Heart right ventricle (tissue), 16 donors: Measurements from ENCODE around the gene SMIM5. TPM values are rescaled to one million over a fixed set of nuclear protein-coding genes. Genes with fewer than 3 reads are reported as not detected.

Experiments used
- ATAC-seq, 8 donors: fragments of 200-7000 bp; cut with Tn5 transposase; one replicate each; pipeline ENCODE4 v1.9.1; 2020; ENCODE audit warnings: mild to moderate bottlenecking in 8 of 8, moderate library complexity in 8 of 8, moderate number of reproducible peaks in 1 of 8
- DNase-seq, 2 donors: peaks; one replicate each; pipeline ENCODE4 v3.0.0-alpha.2; 2020
- H3K27ac ChIP-seq, 10 donors: fragments of 200-600 bp; sonication (generic) in 2 of 10; one replicate each; pipeline versions ENCODE4 v1.5.0 to v1.8.0; 2020 to 2022; ENCODE audit warnings: mild to moderate bottlenecking in 3 of 10
- H3K27me3 ChIP-seq, 7 donors: fragments of 200-600 bp; one replicate each; pipeline ENCODE4 v1.8.0; 2021 to 2022; ENCODE audit warnings: mild to moderate bottlenecking in 2 of 7
- H3K36me3 ChIP-seq, 9 donors: fragments of 200-600 bp; sonication (generic) in 1 of 9; one replicate each; pipeline versions ENCODE4 v1.5.0 to v1.8.0; 2020 to 2022; ENCODE audit warnings: mild to moderate bottlenecking in 2 of 9
- H3K4me1 ChIP-seq, 9 donors: fragments of 200-600 bp; sonication (generic) in 1 of 9; one replicate each; pipeline versions ENCODE4 v1.5.0 to v1.8.0; 2020 to 2022; ENCODE audit warnings: mild to moderate bottlenecking in 4 of 9
- H3K4me3 ChIP-seq, 10 donors: fragments of 200-600 bp; sonication (generic) in 2 of 10; one replicate each; pipeline versions ENCODE4 v1.5.0 to v1.8.0; 2020 to 2022; ENCODE audit warnings: mild to moderate bottlenecking in 7 of 10, moderate library complexity in 2 of 10
- H3K9me3 ChIP-seq, 11 donors: fragments of 200-600 bp in 10 of 11; sonication (generic) in 2 of 11; one replicate each; pipeline versions ENCODE4 v1.5.0 to v1.8.0; 2013 to 2022; ENCODE audit warnings: mild to moderate bottlenecking in 2 of 11, control low read depth in 1 of 11, moderate library complexity in 1 of 11
- WGBS, 2 donors: extraction: QIAGEN DNeasy Blood & Tissue Kit; methylation state at CpG; one replicate each; pipeline ENCODE4 v1.1.7; 2013; ENCODE audit warnings: inconsistent platforms in 1 of 2; 5-methylcytosine and 5-hydroxymethylcytosine counted together
- intact Hi-C, 10 donors: fragments of 100-400 bp; cut with DNase I; formaldehyde crosslinking; loops; one replicate each; pipeline versions ENCODE4 v1.11.1 to v1.14.2; 2022
- long read RNA-seq, 3 donors: library from polyadenylated mRNA; unstranded; transcript quantifications; one replicate each; pipeline ENCODE4 v2.0.0, GENCODE V29; 2020 to 2021
- polyA plus RNA-seq, 2 donors: library from polyadenylated mRNA; stranded (reverse); fragments of 200-250 nt; gene quantifications; one replicate each; pipeline ENCODE4 v1.2.3, GENCODE V29; 2013
- total RNA-seq, 10 donors: library from RNA; stranded (reverse); fragmentation: NEBNext Ultra II Directional in 3 of 10; extraction: Animal tissue kit (Norgen Biotek cat#: 25700) in 3 of 10; gene quantifications; one replicate each; pipeline versions ENCODE4 v1.2.1 to v1.2.4, GENCODE V29; 2021 to 2023
- TF ChIP-seq, protein P1 (sequence below), 9 donors: fragments of 200-600 bp; sonication (generic) in 2 of 9; IDR thresholded peaks; one replicate each; pipeline versions ENCODE4 v1.5.0 to v1.8.0; 2021 to 2022; ENCODE audit warnings: antibody characterized with exemption in 9 of 9, mild to moderate bottlenecking in 5 of 9, moderate library complexity in 1 of 9
- donor health status: Arrhythmogenic right ventricular cardiomyopathy.
- donor health status: ischemic (EF 13 %, LVEDD 7.1; RV severe dilation, severe dysfunction).
- donor health status: healthy with polysubstance abuse.
- donor health status: DM: no; HTN: yes; CAD: no.
- donor health status: DM: no; HTN: no; CAD: no.
- donor health status: ischemic (EF 25% LVEDD 6.9; RV normal size, moderate dysfunction).
- donor health status: ischemic (EF 25% LVEDD 5.7; RV mildly dilated, moderate dysfunction).
- donor health status: healthy.
- donor health status: DM: yes; HTN: yes; CAD: no.
- donor health status: Ischemic cardiomyopathy.
- donor health status: ischemic (EF 35%, LVEDD 5.7; RV mildly dilated, moderate dysfunction).
- donor health status: nonischemic (EF 11% LVEDD 7.7; RV severe dilation, severe dysfunction).
- donor health status: DM: yes; HTN: yes; CAD: no.
- donor health status: PGD.
- donor health status: ischemic (EF 29% LVEDD 5.4; RV normal size, mild dysfunction).
- donor health status: nonischemic (EF 23%, LVEDD 6.1; RV moderate dilation, normal function).

Gene SMIM5
- 10 to 100 TPM in 2 of 10 donors, 1 to 10 TPM in 8; 1.9 to 14.2 (median 6.5) TPM for total RNA-seq
- polyA plus RNA-seq: 10 to 100 TPM in 1 of 2 donors, 1 to 10 TPM in 1; 3.1 to 19.2 TPM
- long read RNA-seq, donor 1, transcript SMIM5-201 (3 exons, 1,546 nt): major isoform, 14 of 19 reads
- long read RNA-seq, donor 1, partial matches to known transcripts: 0 of 19 reads
- long read RNA-seq, donor 1, other reads (novel, unspliced or antisense): 5 of 19 reads
- long read RNA-seq, donor 2, transcript SMIM5-201 (3 exons, 1,546 nt): major isoform, 16 of 25 reads
- long read RNA-seq, donor 2, partial matches to known transcripts: 0 of 25 reads
- long read RNA-seq, donor 2, other reads (novel, unspliced or antisense): 9 of 25 reads
- long read RNA-seq, donor 3, full-length matches to known transcripts: 22 of 26 reads
- long read RNA-seq, donor 3, partial matches to known transcripts: 0 of 26 reads
- long read RNA-seq, donor 3, other reads (novel, unspliced or antisense): 4 of 26 reads

- TF ChIP-seq, protein P1, sequence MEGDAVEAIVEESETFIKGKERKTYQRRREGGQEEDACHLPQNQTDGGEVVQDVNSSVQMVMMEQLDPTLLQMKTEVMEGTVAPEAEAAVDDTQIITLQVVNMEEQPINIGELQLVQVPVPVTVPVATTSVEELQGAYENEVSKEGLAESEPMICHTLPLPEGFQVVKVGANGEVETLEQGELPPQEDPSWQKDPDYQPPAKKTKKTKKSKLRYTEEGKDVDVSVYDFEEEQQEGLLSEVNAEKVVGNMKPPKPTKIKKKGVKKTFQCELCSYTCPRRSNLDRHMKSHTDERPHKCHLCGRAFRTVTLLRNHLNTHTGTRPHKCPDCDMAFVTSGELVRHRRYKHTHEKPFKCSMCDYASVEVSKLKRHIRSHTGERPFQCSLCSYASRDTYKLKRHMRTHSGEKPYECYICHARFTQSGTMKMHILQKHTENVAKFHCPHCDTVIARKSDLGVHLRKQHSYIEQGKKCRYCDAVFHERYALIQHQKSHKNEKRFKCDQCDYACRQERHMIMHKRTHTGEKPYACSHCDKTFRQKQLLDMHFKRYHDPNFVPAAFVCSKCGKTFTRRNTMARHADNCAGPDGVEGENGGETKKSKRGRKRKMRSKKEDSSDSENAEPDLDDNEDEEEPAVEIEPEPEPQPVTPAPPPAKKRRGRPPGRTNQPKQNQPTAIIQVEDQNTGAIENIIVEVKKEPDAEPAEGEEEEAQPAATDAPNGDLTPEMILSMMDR (IDR thresholded peaks at IDR 0.05): peak; percentile 92 to 99 (median 98)
- H3K4me1 ChIP-seq: peaks cover 14 to 59% (median 45%) of the 10 kb centered on the region in 9 donors
- intact Hi-C loops: loop anchor here (1.0 to 10.0 kb wide), 8 partner anchors 20 to 119 kb away; no protein-coding TSS in a partner anchor
- ATAC-seq (peak; percentile 66 to 84 (median 78)), DNase-seq (peak; percentile 86 to 91)
- H3K36me3 ChIP-seq: peaks cover 0 to 33% (median 0%) of the 10 kb centered on the region in 9 donors
- no peaks in the 10 kb centered on the region for H3K27me3 ChIP-seq
- H3K27ac ChIP-seq: peak within 1 kb of the TSS; percentile 57 to 94 (median 89)
- peak within 1 kb of the TSS in 8 of 10 donors; percentile 13 to 39 (median 27) for H3K4me3 ChIP-seq
- no peaks in the 10 kb centered on the region for H3K9me3 ChIP-seq
- 11 to 16% methylated on average over 19 of the region's 19 CpGs for WGBS, 2 donors
Measured at GRCh38 chr17:75632863-75633485, at the start of gene SMIM5. TSS of gene SMIM5 (plus strand) at chr17:75633434. CDS start at chr17:75640202, 6,768 bp downstream.

GRCh38 chr17:75584849-75585175, 48.4 kb upstream of the SMIM5 start:
- intact Hi-C loops: loop anchor here in 7 of 10 donors (5.0 to 10.0 kb wide), 5 partner anchors 48 to 160 kb away; partner anchors contain the start of genes CASKIN2 (in 5 of the 7), TSEN54 (in 5 of the 7) and LLGL2 (in 1 of the 7)

GRCh38 chr17:75587675-75588595, 45.3 kb upstream of the SMIM5 start, which contains the start of gene MYO15B:
TSS of gene MYO15B (plus strand) at chr17:75587800. CDS start at chr17:75588058, 258 bp downstream.
- peaks cover 0 to 8% (median 0%) of the 10 kb centered on the region in 7 donors for H3K27me3 ChIP-seq
- peak within 1 kb of the TSS; percentile 43 to 89 (median 74) for H3K4me3 ChIP-seq
- H3K27ac ChIP-seq: peak within 1 kb of the TSS; percentile 92 to 99 (median 96)
- intact Hi-C loops: loop anchor here in 8 of 10 donors (2.0 to 10.0 kb wide), 5 partner anchors 63 to 163 kb away; partner anchors contain the start of genes CASKIN2 (in 5 of the 8), TSEN54 (in 5 of the 8) and LLGL2 (in 1 of the 8)
- peaks cover 9 to 31% (median 21%) of the 10 kb centered on the region in 9 donors for H3K4me1 ChIP-seq
- WGBS, 2 donors: 5 to 6% methylated on average over 81 to 82 of the region's 82 CpGs
- no peaks in the 10 kb centered on the region for H3K9me3 ChIP-seq
- ATAC-seq (peak; percentile 37 to 63 (median 50)), DNase-seq (peak; percentile 70 to 76)
- peaks cover 0 to 18% (median 0%) of the 10 kb centered on the region in 9 donors for H3K36me3 ChIP-seq
- TF ChIP-seq, protein P1 (IDR thresholded peaks at IDR 0.05): peak in 8 of 9 donors; percentile 15 to 53 (median 40)

More at GRCh38 chr17:75584849-75585175, 48.4 kb upstream of the SMIM5 start:
- ATAC-seq: no peak
- TF ChIP-seq, protein P1 (IDR thresholded peaks at IDR 0.05): no peak
- Histone ChIP-seq H3K4me1 (peaks cover 7 to 26% (median 17%) of the 10 kb centered on the region in 9 donors), H3K9me3 (no peaks in the 10 kb centered on the region), H3K4me3 (no peak overlapping the region), H3K27me3 (peaks cover 0 to 8% (median 0%) of the 10 kb centered on the region in 7 donors), H3K27ac (no peak overlapping the region), H3K36me3 (no peaks in the 10 kb centered on the region)
- no peak for DNase-seq
- 85 to 92% methylated on average over 7 of the region's 7 CpGs for WGBS, 2 donors
